HepG2 (cell line): ENCODE data around the gene LYRM4. TPM values are rescaled to one million over a fixed set of nuclear protein-coding genes. Genes with fewer than 3 reads are reported as not detected.

ENCODE experiments used
- ARNTL ChIP-seq: sonication (generic); formaldehyde crosslinking; IDR thresholded peaks from 2 replicates; pipeline ENCODE4 v1.4.0; 2020; ENCODE audit warnings: mild to moderate bottlenecking, missing genetic modification reagents
- CREB1 ChIP-seq, 2 experiments: fragments of 450-650 bp in 1 of 2; IDR thresholded peaks; 2 replicates each; pipeline ENCODE4 v1.6.1; 2016 to 2017; ENCODE audit warnings: control low read depth in 1 of 2, mild to moderate bottlenecking in 1 of 2, missing compliant biosample characterization in 1 of 2, missing genetic modification characterization in 1 of 2
- GLMP ChIP-seq: sonication (generic); formaldehyde crosslinking; IDR thresholded peaks from 2 replicates; pipeline ENCODE4 v1.9.0; 2021; ENCODE audit warnings: missing genetic modification reagents, mild to moderate bottlenecking, borderline replicate concordance
- HNF1B ChIP-seq: sonication (generic); formaldehyde crosslinking; IDR thresholded peaks from 2 replicates; pipeline ENCODE4 v1.5.1; 2020; ENCODE audit warnings: mild to moderate bottlenecking, moderate library complexity, missing genetic modification reagents
- HNF4G ChIP-seq, 2 experiments: sonication (generic) in 1 of 2; formaldehyde crosslinking in 1 of 2; IDR thresholded peaks; 2 replicates each; pipeline versions ENCODE4 v1.4.0 to v1.6.1; 2011 to 2020; ENCODE audit warnings: borderline replicate concordance in 2 of 2, low read depth in 2 of 2, mild to moderate bottlenecking in 2 of 2, low read length in 1 of 2, missing genetic modification reagents in 1 of 2, moderate library complexity in 1 of 2
- LCORL ChIP-seq, 2 experiments: fragments of 450-650 bp in 1 of 2; sonication (generic) in 1 of 2; formaldehyde crosslinking in 1 of 2; IDR thresholded peaks; 2 replicates each; pipeline versions ENCODE4 v1.5.0 to v1.6.1; 2017 to 2020; ENCODE audit warnings: antibody characterized with exemption in 1 of 2, missing genetic modification reagents in 1 of 2
- MED1 ChIP-seq: sonication (generic); formaldehyde crosslinking; IDR thresholded peaks from 2 replicates; pipeline ENCODE4 v1.4.0; 2020; ENCODE audit warnings: missing genetic modification reagents
- RARA ChIP-seq: IDR thresholded peaks from 2 replicates; pipeline ENCODE4 v1.6.1; 2016; ENCODE audit warnings: missing genetic modification reagents, missing compliant biosample characterization
- SPEN ChIP-seq: sonication (generic); formaldehyde crosslinking; IDR thresholded peaks from 2 replicates; pipeline ENCODE4 v1.5.1; 2020; ENCODE audit warnings: low read depth, mild to moderate bottlenecking, missing genetic modification reagents
- ZBTB40 ChIP-seq, 2 experiments: fragments of 450-650 bp in 1 of 2; sonication (generic) in 1 of 2; formaldehyde crosslinking in 1 of 2; IDR thresholded peaks; 2 replicates each; pipeline versions ENCODE4 v1.6.1 to v1.8.0; 2016 to 2022; ENCODE audit warnings: antibody characterized with exemption in 1 of 2, mild to moderate bottlenecking in 1 of 2, missing genetic modification reagents in 1 of 2
- ZMAT3 ChIP-seq: sonication (generic); formaldehyde crosslinking; conservative IDR thresholded peaks from 2 replicates; pipeline ENCODE4 v1.7.0; 2021; ENCODE audit warnings: missing genetic modification reagents
- ZNF138 ChIP-seq: sonication (generic); formaldehyde crosslinking; IDR thresholded peaks from 2 replicates; pipeline ENCODE4 v1.5.0; 2020; ENCODE audit warnings: mild to moderate bottlenecking, low read depth, missing genetic modification reagents
- ZNF724P ChIP-seq: sonication (generic); formaldehyde crosslinking; IDR thresholded peaks from 2 replicates; pipeline ENCODE4 v1.8.0; 2022; ENCODE audit warnings: missing genetic modification reagents, borderline replicate concordance
- ZNF776 ChIP-seq: sonication (generic); formaldehyde crosslinking; IDR thresholded peaks from 2 replicates; pipeline ENCODE4 v1.4.0; 2020; ENCODE audit warnings: mild to moderate bottlenecking, missing genetic modification reagents
- polyA plus RNA-seq, 8 experiments: library from polyadenylated mRNA; depleted of rRNA in 3 of 8; stranded (reverse) in 7 of 8; unstranded in 1 of 8; fragments of >200 nt; fragmentation: Illumina TruSeq in 4 of 8; extraction: Trizol in 4 of 8; gene quantifications; 2 replicates each; pipeline versions ENCODE4 v1.2.1 to v1.2.3, GENCODE V29; 2011 to 2016; ENCODE audit warnings: low read depth in 4 of 8, missing spikeins in 1 of 8, mixed read lengths in 1 of 8; ENCODE audit not compliant: insufficient read depth in 1 of 8
- total RNA-seq, 5 experiments: library from RNA; depleted of rRNA; stranded (reverse); fragments of >200 nt; fragmentation: Illumina TruSeq; extraction: Trizol; gene quantifications; 2 replicates each; pipeline ENCODE4 v1.2.3, GENCODE V29; 2016; ENCODE audit warnings: low read depth in 1 of 5

The LYRM4 gene
- total and polyA plus RNA-seq, 2 of the 13 experiments (the other 11 are each of a cell fraction or from before 2014, with no cell fraction given): 64.6 to 67.5 TPM

GRCh38 chr6:5061152-5061551, 199.6 kb downstream of the LYRM4 start (continued):
- no peak for TF ChIP-seq ZBTB40 (IDR thresholded peaks at IDR 0.05)
- TF ChIP-seq ZBTB40 (CRISPR knock-in tag; IDR thresholded peaks at IDR 0.05): no peak
- TF ChIP-seq ARNTL: peak; percentile 87
- TF ChIP-seq ZNF776 (CRISPR knock-in tag): no peak
- TF ChIP-seq HNF4G (IDR thresholded peaks at IDR 0.05; ENCODE audit: borderline replicate concordance, low read depth, low read length): peak; percentile 46; the same call in 1 of the 2 replicates
- TF ChIP-seq HNF4G (CRISPR knock-in tag; IDR thresholded peaks at IDR 0.05; ENCODE audit: borderline replicate concordance, low read depth): 0 out of 2 replicates have a peak, but pooled peaks have one; percentile 38
- TF ChIP-seq MED1 (CRISPR knock-in tag): peak; percentile 78
- no peak for TF ChIP-seq ZNF138 (CRISPR knock-in tag)
- no peak for TF ChIP-seq CREB1 (IDR thresholded peaks at IDR 0.05)
- peak; percentile 72 for TF ChIP-seq CREB1 (CRISPR knock-in tag; IDR thresholded peaks at IDR 0.05)
- 0 out of 2 replicates have a peak, but pooled peaks have one; percentile 13 for TF ChIP-seq HNF1B (CRISPR knock-in tag)
- TF ChIP-seq GLMP (CRISPR knock-in tag): no peak
- no peak for TF ChIP-seq ZMAT3 (CRISPR knock-in tag)
- TF ChIP-seq SPEN: 0 out of 2 replicates have a peak, but pooled peaks have one; percentile 37
- TF ChIP-seq RARA (CRISPR knock-in tag): peak; percentile 59
- TF ChIP-seq ZNF724P: no peak
- no peak for TF ChIP-seq LCORL (IDR thresholded peaks at IDR 0.05)
- peak; percentile 71; the same call in 1 of the 2 replicates for TF ChIP-seq LCORL (CRISPR knock-in tag; IDR thresholded peaks at IDR 0.05)
